ENCODE results near the gene CCDC196. TPM values are rescaled to one million over a fixed set of nuclear protein-coding genes. Genes with fewer than 3 reads are reported as not detected.

CCDC196 gene
- polyA plus RNA-seq, 1 donor (not counting 4 experiments of a cell fraction or from before 2014, with no cell fraction given) = not detected

GRCh38 chr14:66490143-66491111 is 4.3 kb downstream of the CCDC196 start:
- dilution Hi-C loops (cut with MboI; ENCODE audit: extremely low pct_ligation_motif_present, low sequenced_read_pairs) = no loop called here
- TF ChIP-seq EZH2 (IDR thresholded peaks at IDR 0.05; ENCODE audit: low read length) (no peak), CTCF (optimal IDR thresholded peaks at IDR 0.05 in 1 of 3, IDR thresholded peaks at IDR 0.05 in 1 of 3, conservative IDR thresholded peaks at IDR 0.05 in 1 of 3; ENCODE audit: extremely low read depth in 1 of 3, insufficient read depth in 2 of 3, low read length in 3 of 3) (no peak)
- Histone ChIP-seq H3K9me3 (ENCODE audit: control insufficient read depth, low read depth, low read length) (no peaks in the 10 kb centered on the region), H3K4me1 (ENCODE audit: control insufficient read depth, extremely low read depth, insufficient read depth, low read length) (no peaks in the 10 kb centered on the region), H3K79me2 (ENCODE audit: control insufficient read depth, insufficient read depth, low read length) (no peaks in the 10 kb centered on the region), H3K9me1 (ENCODE audit: control insufficient read depth, extremely low read depth, insufficient read depth, low read length) (no peaks in the 10 kb centered on the region), H2AFZ (ENCODE audit: control insufficient read depth, low read length) (no peak overlapping the region), H3K27ac (ENCODE audit: control insufficient read depth, insufficient read depth, low read length) (no peak overlapping the region), H3K36me3 (ENCODE audit: control insufficient read depth in 2 of 2, extremely low read depth in 1 of 2, insufficient read depth in 2 of 2, low read length in 2 of 2) (no peaks in the 10 kb centered on the region), H3K27me3 (ENCODE audit: control insufficient read depth, extremely low read depth, insufficient read depth, low read length) (no peaks in the 10 kb centered on the region), H3K4me3 (ENCODE audit: control insufficient read depth in 2 of 3, extremely low read depth in 1 of 3, insufficient read depth in 2 of 3, low read depth in 1 of 3, low read length in 3 of 3) (no peak overlapping the region), H3K4me2 (ENCODE audit: control insufficient read depth, extremely low read depth, insufficient read depth, low read depth, low read length) (no peak overlapping the region), H4K20me1 (ENCODE audit: control insufficient read depth, extremely low read depth, insufficient read depth, low read length) (no peaks in the 10 kb centered on the region), H3K9ac (ENCODE audit: control insufficient read depth, extremely low read depth, insufficient read depth, low read length) (no peak overlapping the region)
- FAIRE-seq (no peak), DNase-seq (ENCODE audit: low read depth, low spot score) (no peak)

- H3K36me3 ChIP-seq (ENCODE audit: control insufficient read depth in 2 of 2, extremely low read depth in 1 of 2, insufficient read depth in 2 of 2, low read length in 2 of 2) = no peaks in the 10 kb centered on the region
- H3K4me2 ChIP-seq (ENCODE audit: control insufficient read depth, extremely low read depth, insufficient read depth, low read depth, low read length) = no peak overlapping the region
- H3K79me2 ChIP-seq (ENCODE audit: control insufficient read depth, insufficient read depth, low read length) = no peaks in the 10 kb centered on the region
- FAIRE-seq (no peak), DNase-seq (ENCODE audit: low read depth, low spot score) (no peak)
- no peak overlapping the region for H3K4me3 ChIP-seq (ENCODE audit: control insufficient read depth in 2 of 3, extremely low read depth in 1 of 3, insufficient read depth in 2 of 3, low read depth in 1 of 3, low read length in 3 of 3)
- TF ChIP-seq CTCF (optimal IDR thresholded peaks at IDR 0.05 in 1 of 3, IDR thresholded peaks at IDR 0.05 in 1 of 3, conservative IDR thresholded peaks at IDR 0.05 in 1 of 3; ENCODE audit: extremely low read depth in 1 of 3, insufficient read depth in 2 of 3, low read length in 3 of 3) = no peak
- H2AFZ ChIP-seq (ENCODE audit: control insufficient read depth, low read length) = no peak overlapping the region
- H4K20me1 ChIP-seq (ENCODE audit: control insufficient read depth, extremely low read depth, insufficient read depth, low read length) = no peaks in the 10 kb centered on the region
- no peak overlapping the region for H3K9ac ChIP-seq (ENCODE audit: control insufficient read depth, extremely low read depth, insufficient read depth, low read length)
- peaks cover 11% of the 10 kb centered on the region for H3K4me1 ChIP-seq (ENCODE audit: control insufficient read depth, extremely low read depth, insufficient read depth, low read length)
- H3K27me3 ChIP-seq (ENCODE audit: control insufficient read depth, extremely low read depth, insufficient read depth, low read length) = no peaks in the 10 kb centered on the region
- no peaks in the 10 kb centered on the region for H3K9me3 ChIP-seq (ENCODE audit: control insufficient read depth, low read depth, low read length)
- H3K9me1 ChIP-seq (ENCODE audit: control insufficient read depth, extremely low read depth, insufficient read depth, low read length) = no peaks in the 10 kb centered on the region
- dilution Hi-C loops (cut with MboI; ENCODE audit: extremely low pct_ligation_motif_present, low sequenced_read_pairs) = no loop called here
- no peak overlapping the region for H3K27ac ChIP-seq (ENCODE audit: control insufficient read depth, insufficient read depth, low read length)
Observed at GRCh38 chr14:66493750-66494149, 7.6 kb downstream of the CCDC196 start.

Data from keratinocyte (primary cell).